Keratinocyte (primary cell): ENCODE data around the gene SDCCAG8.

Experiments
- CTCF ChIP-seq, 3 experiments: IDR thresholded peaks in 1 of 3; conservative IDR thresholded peaks in 1 of 3; optimal IDR thresholded peaks in 1 of 3; 2 replicates in 2 of 3; 3 replicates in 1 of 3; pipeline versions ENCODE3 to v1.5.1; 2011; ENCODE audit warnings: low read length in 3 of 3, mild to moderate bottlenecking in 3 of 3, moderate library complexity in 2 of 3, control low read depth in 1 of 3, inconsistent platforms in 1 of 3; ENCODE audit not compliant: insufficient read depth in 2 of 3; ENCODE audit errors: extremely low read depth in 1 of 3
- EZH2 ChIP-seq: IDR thresholded peaks from one replicate; pipeline ENCODE4 v1.6.1; 2012; ENCODE audit warnings: inconsistent platforms, mild to moderate bottlenecking, low read length, moderate library complexity

- TF ChIP-seq EZH2 (no peak), CTCF (optimal IDR thresholded peaks at IDR 0.05 in 1 of 3, IDR thresholded peaks at IDR 0.05 in 1 of 3, conservative IDR thresholded peaks at IDR 0.05 in 1 of 3; ENCODE audit: extremely low read depth in 1 of 3, insufficient read depth in 2 of 3, low read length in 3 of 3) (no peak)
These were observed 67.7 kb downstream of the SDCCAG8 start for GRCh38 chr1:243323491-243323890.
